ENCODE results near the gene TRIM54.

The TRIM54 gene

GRCh38 chr2:27281855-27282559 is at the start of gene TRIM54:
TRIM54 (plus strand) TSS chr2:27282429; CDS start chr2:27282732, 303 bp downstream.
- DNase-seq (ENCODE audit: low spot score), result no peak

DNA sequence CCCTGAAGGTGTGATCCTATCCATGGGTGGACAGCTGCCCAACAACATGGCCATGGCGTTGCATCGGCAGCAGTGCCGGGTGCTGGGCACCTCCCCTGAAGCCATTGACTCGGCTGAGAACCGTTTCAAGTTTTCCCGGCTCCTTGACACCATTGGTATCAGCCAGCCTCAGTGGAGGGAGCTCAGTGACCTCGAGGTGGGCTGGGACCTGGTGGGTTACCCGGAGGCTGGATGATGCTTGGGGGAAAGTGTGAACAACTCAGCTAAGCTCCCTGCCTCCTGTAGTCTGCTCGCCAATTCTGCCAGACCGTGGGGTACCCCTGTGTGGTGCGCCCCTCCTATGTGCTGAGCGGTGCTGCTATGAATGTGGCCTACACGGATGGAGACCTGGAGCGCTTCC is 48.9 kb upstream of the TRIM54 start:
- DNase-seq (ENCODE audit: low spot score), result no peak

GRCh38 chr2:27236136-27236535 is 46.1 kb upstream of the TRIM54 start:
- DNase-seq (ENCODE audit: low spot score), result no peak

GRCh38 chr2:27236626-27237025 is 45.6 kb upstream of the TRIM54 start:
- DNase-seq (ENCODE audit: low spot score), result no peak

DNA sequence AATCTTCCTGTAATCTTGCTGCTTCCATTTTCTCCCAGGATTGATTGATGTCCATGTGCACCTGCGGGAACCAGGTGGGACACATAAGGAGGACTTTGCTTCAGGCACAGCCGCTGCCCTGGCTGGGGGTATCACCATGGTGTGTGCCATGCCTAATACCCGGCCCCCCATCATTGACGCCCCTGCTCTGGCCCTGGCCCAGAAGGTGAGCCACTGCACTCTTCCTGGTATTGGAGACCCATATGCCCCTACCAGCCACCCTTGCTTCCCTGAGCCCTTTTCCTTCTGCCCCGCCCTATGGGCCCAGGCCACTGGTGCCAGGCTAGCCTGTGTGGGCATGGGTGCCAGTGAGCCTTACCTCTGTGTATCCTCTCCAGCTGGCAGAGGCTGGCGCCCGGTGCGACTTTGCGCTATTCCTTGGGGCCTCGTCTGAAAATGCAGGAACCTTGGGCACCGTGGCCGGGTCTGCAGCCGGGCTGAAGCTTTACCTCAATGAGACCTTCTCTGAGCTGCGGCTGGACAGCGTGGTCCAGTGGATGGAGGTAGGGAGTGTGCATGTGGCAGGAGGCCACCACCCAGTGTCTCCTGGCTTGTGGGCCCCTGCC is 44.8 kb upstream of the TRIM54 start:
- DNase-seq (ENCODE audit: low spot score), result no peak

GRCh38 chr2:27238976-27239375 is 43.3 kb upstream of the TRIM54 start:
- DNase-seq (ENCODE audit: low spot score), result no peak

DNA sequence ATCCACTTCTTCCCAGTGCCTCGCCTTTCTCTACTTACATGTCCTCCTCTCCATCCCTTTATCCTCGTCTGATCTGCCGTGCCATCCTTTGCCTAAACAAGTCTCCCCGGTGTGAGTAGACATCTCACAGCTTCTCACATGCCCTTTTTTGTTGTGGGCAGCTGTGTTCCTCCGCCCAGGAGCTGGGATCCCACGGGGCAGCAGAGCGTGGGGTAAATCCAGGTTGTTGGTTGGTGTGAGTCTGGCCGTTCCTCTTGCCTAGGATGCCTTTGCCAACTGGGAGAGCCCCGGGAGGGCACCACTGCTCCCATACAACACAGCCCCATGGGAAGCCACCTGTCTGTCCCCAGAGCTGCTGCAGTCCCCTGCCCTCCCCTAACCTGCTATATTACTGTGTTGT is 41.8 kb upstream of the TRIM54 start:
- no peak for DNase-seq (ENCODE audit: low spot score)

- no peak for DNase-seq (ENCODE audit: low spot score)
These were observed 40.2 kb upstream of the TRIM54 start for GRCh38 chr2:27241761-27242613.

- DNase-seq (ENCODE audit: low spot score), result no peak
These were observed 39.6 kb upstream of the TRIM54 start for GRCh38 chr2:27242614-27242951.

- DNase-seq (ENCODE audit: low spot score), result no peak
These were observed 38.7 kb upstream of the TRIM54 start for GRCh38 chr2:27243391-27244130.

DNA sequence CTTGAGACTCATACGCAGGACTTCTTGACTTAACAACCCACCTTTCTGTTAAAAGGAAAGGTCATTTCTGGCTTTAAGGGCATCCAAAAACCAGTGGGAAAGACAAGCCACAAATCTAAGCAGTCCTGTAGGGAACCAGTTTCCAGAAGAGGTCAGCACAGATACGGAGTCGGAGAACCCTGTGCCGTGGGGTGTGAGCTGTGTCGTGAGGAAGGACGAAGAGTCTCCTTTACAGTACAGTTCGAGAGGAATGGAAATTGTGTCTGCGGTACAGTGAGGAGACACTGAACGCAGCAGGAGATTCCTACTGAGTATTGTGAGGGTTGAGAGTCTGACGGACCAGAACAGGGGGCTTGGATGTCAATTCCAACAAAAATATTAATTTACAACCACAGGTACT is 37.1 kb upstream of the TRIM54 start:
- DNase-seq (ENCODE audit: low spot score), result no peak

DNA sequence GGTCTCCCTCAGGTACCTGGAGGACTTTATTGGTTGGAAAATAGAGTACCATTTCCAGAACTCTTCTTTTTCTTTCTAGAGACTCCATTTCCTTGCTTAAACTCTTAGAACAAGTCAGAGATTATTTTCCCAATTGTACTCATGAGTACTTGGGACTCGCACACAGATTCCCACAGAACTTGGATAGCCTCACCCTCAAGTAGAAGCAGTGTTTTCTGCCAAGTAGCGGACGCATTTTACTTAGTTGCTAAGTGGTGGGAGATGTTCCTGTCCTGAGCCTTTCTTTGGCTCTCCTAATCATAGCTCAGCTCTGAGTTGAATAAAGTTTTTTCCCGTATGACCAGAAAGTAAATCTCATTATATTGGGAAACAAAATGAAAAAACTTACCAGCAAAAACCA is 36.6 kb upstream of the TRIM54 start:
- no peak for DNase-seq (ENCODE audit: low spot score)

DNA sequence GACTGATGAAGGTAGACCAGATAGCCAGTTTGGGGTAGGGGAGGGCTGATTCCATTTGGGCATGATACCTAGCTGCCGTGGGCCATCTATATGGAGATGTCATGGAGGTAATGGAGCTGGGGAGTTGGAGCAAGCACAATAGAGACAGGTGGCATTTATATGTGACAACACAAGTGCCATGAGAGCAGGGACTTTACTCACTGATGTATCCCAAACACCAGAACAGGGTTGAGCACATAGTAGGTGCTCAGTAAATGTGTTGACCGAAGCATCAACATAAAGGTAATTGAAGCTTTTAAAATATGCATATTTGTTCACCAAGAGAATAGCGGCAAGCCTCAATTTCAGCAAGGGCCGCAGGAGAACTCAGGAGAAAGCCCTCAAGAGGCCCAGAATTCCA is 34.3 kb upstream of the TRIM54 start:
- DNase-seq (ENCODE audit: low spot score), result no peak

- DNase-seq (ENCODE audit: low spot score), result no peak
These were observed 32.9 kb upstream of the TRIM54 start for GRCh38 chr2:27249159-27249890.

- DNase-seq (ENCODE audit: low spot score), result peak; percentile 50
These were observed 32.2 kb upstream of the TRIM54 start for GRCh38 chr2:27249891-27250651.

DNA sequence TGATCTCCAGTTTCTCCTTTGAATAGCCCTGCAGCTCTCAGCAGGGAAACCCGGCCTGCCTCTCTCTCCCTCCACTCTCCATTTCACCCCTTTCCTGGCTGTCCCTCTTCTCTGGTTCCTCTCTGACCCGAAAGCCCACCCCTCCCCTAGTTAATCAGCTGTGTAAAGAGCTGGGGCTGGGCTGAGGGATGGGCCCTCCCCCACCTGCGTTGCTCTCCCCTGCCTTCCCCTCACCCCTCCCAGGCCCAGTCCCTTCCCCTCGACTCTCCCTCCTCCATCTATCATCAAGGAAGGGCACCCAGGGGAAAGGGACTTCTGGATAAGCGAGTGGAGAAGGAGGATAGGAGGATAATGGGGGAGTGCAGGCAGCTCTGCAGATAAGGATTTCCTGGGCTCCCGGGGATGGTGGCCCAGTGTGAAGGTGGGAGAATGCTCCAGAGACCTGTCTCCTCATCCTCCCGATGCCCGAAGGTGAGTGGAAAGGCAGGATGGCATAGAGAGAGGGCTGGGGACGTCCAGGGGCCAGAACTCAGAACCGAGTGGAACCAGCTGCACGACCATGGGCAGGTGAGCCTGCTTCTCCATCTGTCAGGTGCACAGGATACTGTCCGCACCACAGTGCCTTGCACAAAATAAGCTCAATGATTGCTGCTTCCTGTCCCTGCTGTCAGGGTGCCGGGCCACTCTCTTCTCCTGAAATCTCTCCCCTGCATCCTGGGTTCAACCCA is 31.4 kb upstream of the TRIM54 start:
- DNase-seq (ENCODE audit: low spot score), result no peak

DNA sequence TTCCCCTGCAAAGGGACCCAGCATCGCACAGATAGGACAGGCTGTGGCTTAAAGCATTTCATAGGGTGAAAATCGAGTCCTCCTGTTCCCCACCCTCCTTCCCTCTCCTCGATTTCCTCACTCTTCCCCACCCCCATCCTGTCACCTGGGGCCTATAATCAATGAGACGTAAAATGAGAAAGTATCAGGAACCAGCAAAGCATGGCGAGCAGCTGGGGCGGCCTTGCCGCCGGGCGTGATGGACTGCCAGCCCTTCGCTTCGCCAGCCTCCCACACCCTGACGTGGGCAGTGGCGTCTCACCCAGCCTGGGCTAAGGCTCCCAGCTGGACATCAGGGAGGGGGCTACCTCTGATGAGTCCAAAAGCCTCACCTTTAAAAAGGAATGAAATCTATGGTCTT is 30.5 kb upstream of the TRIM54 start:
- DNase-seq (ENCODE audit: low spot score), result no peak

GRCh38 chr2:27255187-27255586 is 27.0 kb upstream of the TRIM54 start:
- no peak for DNase-seq (ENCODE audit: low spot score)

- no peak for DNase-seq (ENCODE audit: low spot score)
These were observed 26.6 kb upstream of the TRIM54 start for GRCh38 chr2:27255660-27256059.

- no peak for DNase-seq (ENCODE audit: low spot score)
These were observed 25.3 kb upstream of the TRIM54 start for GRCh38 chr2:27256855-27257454.
